GM12874 (cell line): ENCODE data around the gene UPK1A.

Source experiments
- CTCF ChIP-seq: IDR thresholded peaks from 2 replicates; pipeline ENCODE4 v1.5.1; 2011; ENCODE audit warnings: low read depth, mild to moderate bottlenecking, control low read depth, low read length, moderate library complexity; ENCODE audit not compliant: insufficient read depth

UPK1A gene

DNA sequence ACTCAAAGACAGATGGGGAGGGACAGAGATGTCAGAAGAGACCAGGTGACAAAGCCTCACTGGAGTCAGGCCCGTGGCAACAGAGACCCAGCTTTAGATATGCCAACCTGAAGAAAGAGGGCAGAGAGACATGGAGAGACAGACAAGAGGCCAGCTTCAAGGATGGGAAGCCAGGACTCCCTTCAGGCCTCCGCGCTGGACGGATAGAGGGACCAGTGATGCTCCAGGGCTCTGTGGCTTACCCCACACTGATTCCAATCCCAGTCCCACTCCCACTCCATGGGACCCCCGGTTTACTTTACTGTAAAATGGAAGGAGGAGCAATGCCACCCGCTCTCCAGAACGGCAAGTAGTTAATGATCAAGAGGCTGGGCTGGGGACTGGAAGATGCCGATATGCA, 26.5 kb upstream of the UPK1A start:
- TF ChIP-seq CTCF, result no peak

DNA sequence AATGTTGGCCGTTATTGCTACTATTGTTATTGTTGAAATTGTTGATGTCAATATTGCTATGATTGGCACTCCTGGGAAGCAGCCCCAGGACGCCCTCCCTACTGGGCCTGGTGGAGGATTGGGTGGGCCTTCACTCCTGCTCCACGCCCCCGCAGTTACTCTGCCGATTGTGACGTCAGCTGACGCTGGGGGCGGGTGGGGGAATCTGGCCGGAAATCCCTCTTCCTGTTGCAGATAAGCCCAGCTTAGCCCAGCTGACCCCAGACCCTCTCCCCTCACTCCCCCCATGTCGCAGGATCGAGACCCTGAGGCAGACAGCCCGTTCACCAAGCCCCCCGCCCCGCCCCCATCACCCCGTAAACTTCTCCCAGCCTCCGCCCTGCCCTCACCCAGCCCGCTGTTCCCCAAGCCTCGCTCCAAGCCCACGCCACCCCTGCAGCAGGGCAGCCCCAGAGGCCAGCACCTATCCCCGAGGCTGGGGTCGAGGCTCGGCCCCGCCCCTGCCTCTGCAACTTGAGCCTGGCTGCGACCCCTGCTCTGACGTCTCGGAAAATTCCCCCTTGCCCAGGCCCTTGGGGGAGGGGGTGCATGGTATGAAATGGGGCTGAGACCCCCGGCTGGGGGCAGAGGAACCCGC, 24.7 kb upstream of the UPK1A start, which contains the start of gene ETV2:
Gene ETV2, plus strand, starts transcription at position 231 of the 637 bp plus-strand sequence. CDS start 716 bp downstream, outside the sequence.
- TF ChIP-seq CTCF, result no peak

DNA sequence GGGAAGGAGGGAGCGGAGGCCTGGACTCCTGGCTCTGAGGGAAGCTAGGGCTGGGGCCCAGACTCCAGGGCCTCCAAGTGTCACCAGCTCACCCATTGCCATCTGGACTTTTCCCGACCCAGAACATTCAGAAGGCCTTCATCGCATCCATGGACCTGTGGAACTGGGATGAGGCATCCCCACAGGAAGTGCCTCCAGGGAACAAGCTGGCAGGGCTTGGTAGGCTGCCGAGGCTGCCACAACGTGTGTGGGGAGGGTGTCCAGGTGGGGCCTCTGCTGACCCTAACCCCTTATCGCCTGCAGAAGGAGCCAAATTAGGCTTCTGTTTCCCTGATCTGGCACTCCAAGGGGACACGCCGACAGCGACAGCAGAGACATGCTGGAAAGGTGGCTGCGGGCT, 24.0 kb upstream of the UPK1A start:
- no peak for TF ChIP-seq CTCF

DNA sequence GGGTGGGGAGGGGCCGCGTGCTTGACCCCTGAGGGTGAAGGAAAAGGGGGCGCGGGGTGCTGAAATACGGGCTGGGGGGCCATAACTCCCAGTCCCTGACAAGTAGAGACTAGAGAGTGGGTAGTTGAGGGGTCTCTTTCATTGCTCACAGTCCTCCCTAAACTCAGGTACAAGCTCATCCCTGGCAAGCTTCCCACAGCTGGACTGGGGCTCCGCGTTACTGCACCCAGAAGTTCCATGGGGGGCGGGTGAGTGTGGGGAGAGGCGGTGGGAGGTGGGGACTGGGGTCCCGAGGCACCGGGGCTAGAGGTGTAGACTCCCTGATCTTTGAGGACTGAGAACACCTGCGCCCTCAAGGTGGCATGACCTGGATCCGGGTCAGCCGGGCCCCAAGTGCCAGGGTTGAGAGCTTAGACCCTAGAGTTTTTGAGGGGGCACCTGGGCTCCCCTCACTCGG, 23.5 kb upstream of the UPK1A start:
- TF ChIP-seq CTCF, result no peak

DNA sequence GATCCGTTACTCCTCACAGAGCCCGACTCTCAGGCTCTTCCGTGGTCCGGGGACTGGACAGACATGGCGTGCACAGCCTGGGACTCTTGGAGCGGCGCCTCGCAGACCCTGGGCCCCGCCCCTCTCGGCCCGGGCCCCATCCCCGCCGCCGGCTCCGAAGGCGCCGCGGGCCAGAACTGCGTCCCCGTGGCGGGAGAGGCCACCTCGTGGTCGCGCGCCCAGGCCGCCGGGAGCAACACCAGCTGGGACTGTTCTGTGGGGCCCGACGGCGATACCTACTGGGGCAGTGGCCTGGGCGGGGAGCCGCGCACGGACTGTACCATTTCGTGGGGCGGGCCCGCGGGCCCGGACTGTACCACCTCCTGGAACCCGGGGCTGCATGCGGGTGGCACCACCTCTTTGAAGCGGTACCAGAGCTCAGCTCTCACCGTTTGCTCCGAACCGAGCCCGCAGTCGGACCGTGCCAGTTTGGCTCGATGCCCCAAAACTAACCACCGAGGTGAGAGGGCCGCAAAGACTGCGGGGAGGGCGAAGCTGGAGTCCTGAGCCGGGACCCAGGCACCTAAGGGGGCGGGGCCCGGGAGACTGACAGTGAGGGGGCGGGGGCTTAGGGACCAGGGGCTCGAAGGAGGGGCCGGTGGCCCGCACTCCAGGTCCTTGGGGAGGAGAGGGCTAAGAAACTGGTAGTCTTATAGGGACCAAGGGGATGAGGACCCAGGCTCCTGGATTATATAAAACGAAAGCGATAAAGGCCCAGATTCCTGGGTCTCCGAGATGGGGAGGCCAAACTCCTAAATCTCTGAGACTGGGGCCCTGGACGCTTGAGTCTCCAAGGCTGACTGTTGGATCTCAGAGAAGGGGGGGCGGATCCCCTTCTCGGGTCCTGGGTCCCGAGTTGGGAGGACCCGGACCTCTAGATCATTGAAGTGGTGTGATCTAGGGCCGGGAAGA, 22.8 kb upstream of the UPK1A start:
- no peak for TF ChIP-seq CTCF

DNA sequence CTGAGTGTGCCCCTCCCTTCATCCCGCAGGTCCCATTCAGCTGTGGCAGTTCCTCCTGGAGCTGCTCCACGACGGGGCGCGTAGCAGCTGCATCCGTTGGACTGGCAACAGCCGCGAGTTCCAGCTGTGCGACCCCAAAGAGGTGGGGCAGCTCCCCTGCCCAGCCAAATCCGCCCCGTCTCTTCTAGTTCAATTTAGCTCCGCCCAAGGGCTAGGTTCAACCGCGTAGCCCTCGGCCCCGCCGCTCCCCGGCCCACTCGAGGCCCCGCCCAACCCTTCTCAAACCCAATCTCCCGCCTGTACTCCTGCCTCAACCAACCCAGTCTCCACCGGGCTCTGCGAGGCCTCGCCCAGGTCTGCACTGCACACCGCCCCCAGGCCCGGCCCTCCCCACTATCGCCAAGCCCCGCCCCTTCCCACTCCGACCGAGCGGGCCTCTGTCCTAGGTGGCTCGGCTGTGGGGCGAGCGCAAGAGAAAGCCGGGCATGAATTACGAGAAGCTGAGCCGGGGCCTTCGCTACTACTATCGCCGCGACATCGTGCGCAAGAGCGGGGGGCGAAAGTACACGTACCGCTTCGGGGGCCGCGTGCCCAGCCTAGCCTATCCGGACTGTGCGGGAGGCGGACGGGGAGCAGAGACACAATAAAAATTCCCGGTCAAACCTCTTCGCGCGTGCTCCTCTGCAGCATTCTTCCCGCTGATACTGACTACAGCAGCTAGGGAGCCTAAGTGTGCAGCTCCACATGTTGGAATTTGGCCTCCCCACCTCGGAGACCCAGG, 21.9 kb upstream of the UPK1A start:
- no peak for TF ChIP-seq CTCF
